ENCODE measurements around the gene CHD6. TPM values are rescaled to one million over a fixed set of nuclear protein-coding genes. Genes with fewer than 3 reads are reported as not detected.

Gene CHD6
- total and polyA plus RNA-seq, 11 donors = 6.5 to 52.8 (median 38.9) TPM

- Histone ChIP-seq H3K36me3 (peaks cover 0 to 68% (median 51%) of the 10 kb centered on the region in 9 donors), H3K4me1 (no peaks in the 10 kb centered on the region), H3K27me3 (no peaks in the 10 kb centered on the region), H3K9me3 (no peaks in the 10 kb centered on the region), H3K27ac (no peak overlapping the region), H3K4me3 (no peak overlapping the region)
- ATAC-seq (no peak), DNase-seq (no peak)
- WGBS, 4 donors = 96 to 98% (median 96%) methylated on average over 17 of the region's 17 CpGs
- intact Hi-C loops (cut with DNase I) = no loop called here
- TF ChIP-seq POLR2A (IDR thresholded peaks at IDR 0.05) (no peak), CTCF (IDR thresholded peaks at IDR 0.05) (no peak)
These were observed 160.9 kb downstream of the CHD6 start for GRCh38 chr20:41457173-41457857.

GRCh38 chr20:41456351-41456750 lies 161.8 kb downstream of the CHD6 start:
- Histone ChIP-seq H3K4me1 (no peaks in the 10 kb centered on the region), H3K9me3 (no peaks in the 10 kb centered on the region), H3K36me3 (peaks cover 0 to 70% (median 60%) of the 10 kb centered on the region in 9 donors), H3K27me3 (no peaks in the 10 kb centered on the region), H3K4me3 (no peak overlapping the region), H3K27ac (no peak overlapping the region)
- TF ChIP-seq POLR2A (IDR thresholded peaks at IDR 0.05) (no peak), CTCF (IDR thresholded peaks at IDR 0.05) (no peak)
- DNase-seq (no peak), ATAC-seq (no peak)
- intact Hi-C loops (cut with DNase I) = no loop called here

GRCh38 chr20:41454250-41454649 lies 163.9 kb downstream of the CHD6 start:
- H3K4me1 ChIP-seq = peaks cover 0 to 5% (median 0%) of the 10 kb centered on the region in 12 donors
- H3K9me3 ChIP-seq = no peaks in the 10 kb centered on the region
- intact Hi-C loops (cut with DNase I) = no loop called here
- TF ChIP-seq POLR2A (IDR thresholded peaks at IDR 0.05) (no peak), CTCF (IDR thresholded peaks at IDR 0.05) (no peak)
- H3K36me3 ChIP-seq = peaks cover 0 to 88% (median 81%) of the 10 kb centered on the region in 9 donors
- no peak for DNase-seq
- ATAC-seq = no peak
- no peaks in the 10 kb centered on the region for H3K27me3 ChIP-seq
- H3K27ac ChIP-seq = no peak overlapping the region
- no peak overlapping the region for H3K4me3 ChIP-seq

GRCh38 chr20:41453010-41453950 lies 164.9 kb downstream of the CHD6 start:
- Histone ChIP-seq H3K36me3 (peaks cover 0 to 94% (median 91%) of the 10 kb centered on the region in 9 donors), H3K4me1 (peaks cover 0 to 5% (median 0%) of the 10 kb centered on the region in 12 donors), H3K4me3 (no peak overlapping the region), H3K27ac (no peak overlapping the region), H3K27me3 (no peaks in the 10 kb centered on the region), H3K9me3 (no peaks in the 10 kb centered on the region)
- intact Hi-C loops (cut with DNase I) = no loop called here
- 73 to 83% (median 75%) methylated on average over 12 of the region's 12 CpGs for WGBS, 4 donors
- TF ChIP-seq CTCF (IDR thresholded peaks at IDR 0.05) (no peak), POLR2A (IDR thresholded peaks at IDR 0.05) (no peak)
- no peak for DNase-seq
- peak in 1 of 4 donors; percentile 26 for ATAC-seq

Measured in heart left ventricle (tissue), 16 donors.